HUES48 (cell line): ENCODE data around the gene PPIG.
"Not testable (repeated sequence)": the region's sequence is repeated elsewhere in the genome, so short reads cannot be mapped to it uniquely, and the experiment has no call there.

ENCODE experiments used
- H3K27ac ChIP-seq: one replicate; pipeline ENCODE4 v1.7.0; 2013; ENCODE audit warnings: low read depth, low read length, inconsistent platforms
- H3K27me3 ChIP-seq: 2 replicates; pipeline ENCODE4 v1.6.1; 2013; ENCODE audit warnings: mild to moderate bottlenecking, low read length; ENCODE audit not compliant: control insufficient read depth, insufficient read depth
- H3K36me3 ChIP-seq: 2 replicates; pipeline ENCODE4 v1.6.1; 2013; ENCODE audit warnings: low read length; ENCODE audit not compliant: control insufficient read depth, insufficient read depth
- H3K4me1 ChIP-seq: 2 replicates; pipeline ENCODE4 v1.6.1; 2013; ENCODE audit warnings: mild to moderate bottlenecking, low read length; ENCODE audit not compliant: control insufficient read depth, insufficient read depth
- H3K4me3 ChIP-seq: 2 replicates; pipeline ENCODE4 v1.5.1; 2013; ENCODE audit warnings: mild to moderate bottlenecking, low read depth, low read length
- H3K9ac ChIP-seq: 2 replicates; pipeline ENCODE4 v1.6.1; 2013; ENCODE audit warnings: mild to moderate bottlenecking, low read depth, low read length, moderate library complexity
- H3K9me3 ChIP-seq: 2 replicates; pipeline ENCODE4 v1.6.1; 2013; ENCODE audit warnings: low read length; ENCODE audit not compliant: control insufficient read depth, insufficient read depth

The PPIG gene

DNA sequence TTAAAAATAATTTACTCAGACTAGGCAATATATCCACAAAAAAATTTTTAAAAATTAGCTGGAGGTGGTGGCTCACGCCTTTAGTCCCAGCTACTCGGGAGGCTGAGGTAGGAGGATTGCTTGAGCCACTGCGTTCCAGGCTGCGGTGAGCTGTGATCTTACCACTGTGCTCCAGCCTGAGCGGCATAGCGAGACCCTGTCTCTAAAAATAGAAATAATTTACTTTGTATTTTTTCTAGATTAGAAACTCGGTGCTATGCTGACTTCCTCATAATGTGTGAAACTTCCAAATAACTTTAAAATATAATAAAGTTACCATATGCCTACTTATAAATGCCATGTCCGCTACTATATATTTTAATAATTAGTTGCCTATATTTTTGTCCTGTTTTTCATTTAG lies 6.7 kb downstream of the PPIG start:
- no peak overlapping the region for H3K27ac ChIP-seq
- no peak overlapping the region for H3K9ac ChIP-seq
- H3K4me3 ChIP-seq = no peak overlapping the region
- H3K36me3 ChIP-seq = no peaks in the 10 kb centered on the region
- no peaks in the 10 kb centered on the region for H3K9me3 ChIP-seq
- H3K4me1 ChIP-seq = peaks cover 7% of the 10 kb centered on the region
- no peaks in the 10 kb centered on the region for H3K27me3 ChIP-seq

DNA sequence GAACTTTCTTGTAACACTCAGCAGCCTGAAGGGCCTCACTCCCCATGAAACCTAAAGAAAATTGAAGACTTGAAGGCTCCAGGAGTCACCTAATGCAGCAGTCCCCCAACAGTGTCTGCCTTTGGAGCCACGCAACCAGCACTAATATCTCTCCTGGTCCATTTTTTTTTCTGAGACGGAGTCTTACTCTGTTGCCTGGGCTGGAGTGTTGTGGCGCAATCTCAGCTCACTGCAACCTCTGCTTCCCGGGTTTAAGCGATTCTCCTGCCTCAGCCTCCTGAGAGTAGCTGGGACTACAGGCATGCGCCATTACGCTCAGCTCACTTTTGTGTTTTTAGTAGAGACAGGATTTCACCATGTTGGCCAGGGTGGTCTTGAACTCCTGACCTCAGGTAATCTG lies 12.4 kb downstream of the PPIG start:
- H3K9ac ChIP-seq, H3K27ac ChIP-seq, H3K4me1 ChIP-seq, H3K27me3 ChIP-seq, H3K36me3 ChIP-seq, H3K4me3 ChIP-seq, H3K9me3 ChIP-seq: not testable (repeated sequence)

DNA sequence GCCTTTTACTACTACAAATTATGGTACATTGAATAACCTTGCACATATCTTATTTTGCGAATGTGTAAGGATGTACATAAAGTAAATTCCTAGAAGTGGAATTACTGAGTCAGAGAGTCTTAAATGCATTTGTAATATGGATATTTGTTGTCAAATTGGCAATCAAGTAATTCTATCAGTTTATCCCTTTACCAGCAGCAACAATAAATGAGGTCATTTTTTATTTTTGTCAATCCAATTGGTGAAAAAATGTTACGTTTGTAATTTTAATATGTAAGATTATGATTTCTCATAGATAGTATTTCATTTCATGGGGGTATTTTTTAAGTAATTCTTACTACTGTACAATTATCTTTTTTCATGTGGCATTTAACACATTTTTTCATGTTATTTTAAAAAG lies 14.8 kb downstream of the PPIG start:
- Histone ChIP-seq H3K9ac (no peak overlapping the region), H3K4me3 (no peak overlapping the region), H3K27ac (no peak overlapping the region), H3K36me3 (peaks cover 5% of the 10 kb centered on the region; the same call in 1 of the 2 replicates), H3K9me3 (no peaks in the 10 kb centered on the region), H3K27me3 (no peaks in the 10 kb centered on the region), H3K4me1 (no peaks in the 10 kb centered on the region)

DNA sequence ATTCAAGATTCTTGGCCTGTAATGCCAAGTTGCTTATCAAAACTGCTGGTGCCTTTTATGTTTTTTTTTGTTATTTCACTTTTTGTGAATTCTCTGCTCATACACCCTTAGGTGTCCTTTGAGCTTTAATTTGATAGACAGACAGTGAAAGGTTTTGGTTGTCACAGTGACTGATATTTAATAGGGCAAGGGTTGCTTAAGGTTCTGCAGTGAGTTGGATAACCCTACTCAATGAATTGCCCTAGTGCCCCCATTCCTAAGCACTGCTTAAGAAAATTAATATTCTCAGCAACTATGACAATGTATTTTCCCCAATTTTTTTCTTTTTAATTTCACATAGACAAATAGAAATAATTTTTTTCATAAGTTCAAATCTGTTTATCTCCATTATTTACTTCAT lies 15.4 kb downstream of the PPIG start:
- H3K4me1 ChIP-seq = no peaks in the 10 kb centered on the region
- peaks cover 10% of the 10 kb centered on the region; the same call in 1 of the 2 replicates for H3K36me3 ChIP-seq
- H3K27ac ChIP-seq = no peak overlapping the region
- no peak overlapping the region for H3K4me3 ChIP-seq
- H3K9ac ChIP-seq = no peak overlapping the region
- no peaks in the 10 kb centered on the region for H3K9me3 ChIP-seq
- H3K27me3 ChIP-seq = no peaks in the 10 kb centered on the region

DNA sequence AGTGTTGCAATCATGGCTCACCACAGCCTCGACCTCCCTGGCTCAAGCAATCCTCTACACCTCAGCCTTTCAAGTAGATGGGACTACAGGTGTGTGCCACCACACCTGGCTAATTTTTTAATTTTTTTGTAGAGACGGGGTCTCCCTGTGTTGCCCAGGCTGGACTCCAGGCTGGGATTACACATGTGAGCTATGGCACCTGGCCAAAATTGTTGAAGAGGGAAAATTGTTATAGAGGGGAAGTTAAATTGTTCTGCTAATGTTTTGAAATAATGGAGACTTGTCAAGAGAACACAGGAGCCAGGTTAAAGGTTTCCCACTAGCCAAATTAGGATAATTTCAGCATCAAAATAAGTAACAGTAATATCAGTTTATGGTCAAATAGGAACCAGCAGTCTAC lies 25.1 kb downstream of the PPIG start:
- Histone ChIP-seq H3K27ac (no peak overlapping the region), H3K4me1 (no peaks in the 10 kb centered on the region), H3K27me3 (no peaks in the 10 kb centered on the region), H3K9me3 (no peaks in the 10 kb centered on the region), H3K4me3 (no peak overlapping the region), H3K9ac (no peak overlapping the region), H3K36me3 (peaks cover 93% of the 10 kb centered on the region)

DNA sequence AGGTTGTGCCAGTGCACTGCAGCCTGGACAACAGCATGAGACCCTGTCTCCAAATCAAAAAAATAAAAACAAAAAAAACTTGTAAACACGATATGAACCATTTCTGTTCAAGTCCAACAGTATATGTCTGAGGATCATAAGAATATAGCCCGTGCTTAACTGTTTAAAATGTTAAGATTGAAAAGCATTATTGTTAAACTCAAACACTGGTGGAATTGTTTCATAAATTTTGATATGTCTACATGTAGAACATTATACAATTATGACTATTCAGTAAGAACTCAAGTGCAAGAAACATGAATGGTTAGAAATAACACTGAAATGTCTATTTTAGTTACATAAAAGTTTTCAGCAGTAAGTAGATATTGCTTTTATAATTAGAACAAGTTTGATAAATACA lies 29.7 kb downstream of the PPIG start:
- H3K4me1 ChIP-seq = no peaks in the 10 kb centered on the region
- peaks cover 73% of the 10 kb centered on the region for H3K36me3 ChIP-seq
- H3K9ac ChIP-seq = no peak overlapping the region

DNA sequence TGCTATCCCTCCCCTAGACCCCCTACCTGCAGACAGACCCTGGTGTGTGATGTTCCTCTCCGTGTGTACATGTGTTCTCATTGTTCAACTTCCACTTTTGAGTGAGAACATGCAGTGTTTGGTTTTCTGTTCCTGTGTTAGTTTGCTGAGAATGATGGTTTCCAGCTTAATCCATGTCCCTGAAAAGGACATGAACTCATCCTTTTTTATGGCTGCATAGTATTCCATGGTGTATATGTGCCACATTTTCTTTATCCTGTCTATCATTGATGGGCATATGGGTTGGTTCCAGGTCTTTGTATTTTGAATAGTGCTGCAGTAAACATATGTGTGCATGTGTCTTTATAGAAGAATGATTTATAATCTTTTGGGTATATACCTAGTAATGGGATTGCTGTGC lies 31.8 kb downstream of the PPIG start:
- H3K36me3 ChIP-seq = peaks cover 65% of the 10 kb centered on the region
- H3K9ac ChIP-seq, H3K27ac ChIP-seq, H3K4me1 ChIP-seq, H3K27me3 ChIP-seq, H3K4me3 ChIP-seq, H3K9me3 ChIP-seq: not testable (repeated sequence)

More for the DNA sequence above, 29.7 kb downstream of the PPIG start:
- Histone ChIP-seq H3K9me3 (no peaks in the 10 kb centered on the region), H3K27me3 (no peaks in the 10 kb centered on the region), H3K4me3 (no peak overlapping the region), H3K27ac (no peak overlapping the region)

DNA sequence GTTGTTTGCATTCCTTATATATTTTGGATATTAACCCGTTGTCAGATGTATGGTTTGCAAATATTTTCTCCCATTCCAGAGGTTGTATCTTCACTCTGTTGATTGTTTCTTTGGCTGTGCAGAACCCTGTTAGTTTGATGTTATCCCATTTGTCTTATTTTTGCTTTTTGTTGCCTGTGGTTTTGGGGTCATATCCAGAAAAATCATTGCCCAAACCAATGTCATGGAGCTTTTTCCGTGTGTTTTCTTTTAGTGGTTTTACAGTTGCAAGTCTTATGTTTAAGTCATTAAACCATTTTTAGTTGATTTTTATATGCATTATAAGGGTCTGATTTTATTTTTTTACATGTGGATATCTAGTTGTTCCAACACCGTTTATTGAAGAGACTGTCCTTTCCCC lies 35.8 kb downstream of the PPIG start:
- H3K27me3 ChIP-seq = no peaks in the 10 kb centered on the region
- H3K4me1 ChIP-seq = no peaks in the 10 kb centered on the region
- H3K4me3 ChIP-seq = no peak overlapping the region
- no peak overlapping the region for H3K27ac ChIP-seq
- H3K36me3 ChIP-seq = peaks cover 55% of the 10 kb centered on the region
- H3K9ac ChIP-seq = no peak overlapping the region
- no peaks in the 10 kb centered on the region for H3K9me3 ChIP-seq

DNA sequence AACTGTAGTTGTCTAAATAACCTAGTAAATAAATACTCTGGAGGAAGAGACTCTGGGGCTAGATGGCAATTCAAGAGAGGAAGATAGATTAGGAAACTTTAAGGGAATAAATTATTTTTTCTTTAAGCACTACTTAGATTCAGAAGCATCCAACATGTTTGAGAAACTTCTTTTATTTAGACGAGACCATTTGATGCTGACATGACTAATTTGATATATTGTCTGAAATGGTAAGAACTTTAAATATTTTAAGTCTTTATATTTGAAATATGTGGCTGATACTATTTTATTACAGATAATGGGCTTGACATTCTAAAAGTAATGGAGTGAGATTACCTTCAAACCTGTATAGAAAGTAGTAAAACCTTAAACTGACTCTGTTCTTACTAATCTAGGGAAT lies 36.4 kb downstream of the PPIG start:
- H3K4me3 ChIP-seq = no peak overlapping the region
- peaks cover 54% of the 10 kb centered on the region for H3K36me3 ChIP-seq
- H3K9me3 ChIP-seq = no peaks in the 10 kb centered on the region

DNA sequence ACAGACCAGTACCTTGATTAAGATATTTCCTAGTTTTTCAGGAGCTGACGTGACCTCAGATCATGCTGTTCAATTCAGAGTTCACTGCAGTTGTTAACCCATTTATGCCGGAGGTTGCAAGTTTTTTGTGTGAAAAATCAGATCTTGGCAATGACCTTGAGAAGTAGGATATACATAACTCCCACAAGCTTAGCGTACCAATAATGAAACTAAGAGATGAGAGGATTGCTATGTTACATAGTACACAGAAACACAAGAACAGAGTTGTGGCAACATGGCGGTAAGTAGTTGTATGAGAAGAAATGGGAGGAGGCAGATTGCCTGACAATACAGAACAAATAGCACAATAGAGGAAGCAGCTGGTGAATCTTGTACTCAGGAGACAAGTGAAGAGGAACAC lies 39.1 kb downstream of the PPIG start:
- Histone ChIP-seq H3K36me3 (peaks cover 49% of the 10 kb centered on the region), H3K9ac (no peak overlapping the region)

More for the DNA sequence above, 36.4 kb downstream of the PPIG start:
- Histone ChIP-seq H3K9ac (no peak overlapping the region), H3K27ac (no peak overlapping the region), H3K4me1 (no peaks in the 10 kb centered on the region), H3K27me3 (no peaks in the 10 kb centered on the region)

DNA sequence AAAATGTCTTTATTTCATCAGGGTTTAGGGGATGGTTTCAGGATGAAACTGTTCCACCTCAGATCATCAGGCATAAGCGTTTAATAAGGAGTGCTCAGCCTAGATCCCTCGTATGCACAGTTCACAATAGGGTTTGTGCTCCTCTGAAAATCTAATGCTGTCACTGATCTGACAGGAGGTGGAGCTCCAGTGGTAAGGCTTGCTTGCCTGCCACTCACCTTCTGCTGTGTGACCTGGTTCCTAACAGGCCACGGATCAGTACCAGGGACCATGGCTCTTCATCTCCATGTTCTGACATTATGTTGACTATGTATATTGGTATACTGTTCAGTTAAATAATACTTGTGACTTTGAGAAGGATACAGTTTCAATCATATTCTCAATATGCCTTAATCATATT lies 41.6 kb downstream of the PPIG start:
- Histone ChIP-seq H3K4me3 (no peak overlapping the region), H3K36me3 (peaks cover 57% of the 10 kb centered on the region), H3K9ac (no peak overlapping the region), H3K9me3 (no peaks in the 10 kb centered on the region), H3K4me1 (no peaks in the 10 kb centered on the region), H3K27me3 (no peaks in the 10 kb centered on the region), H3K27ac (no peak overlapping the region)

More for the DNA sequence above, 39.1 kb downstream of the PPIG start:
- Histone ChIP-seq H3K27ac (no peak overlapping the region), H3K4me3 (no peak overlapping the region), H3K27me3 (no peaks in the 10 kb centered on the region), H3K4me1 (no peaks in the 10 kb centered on the region), H3K9me3 (no peaks in the 10 kb centered on the region)
